ENCODE measurements around the gene USB1.
"Not testable (repeated sequence)": the region's sequence is repeated elsewhere in the genome, so short reads cannot be mapped to it uniquely, and the experiment has no call there.

The USB1 gene

GRCh38 chr16:57970970-57971369, 30.2 kb upstream of the USB1 start, which contains the start of gene CNGB1:
Gene CNGB1 (minus strand): TSS chr16:57971128. CDS start chr16:57967286, 3,842 bp downstream.
- no peak for DNase-seq

GRCh38 chr16:57971848-57972247, 29.4 kb upstream of the USB1 start:
- DNase-seq = no peak

- no peak for DNase-seq
Observed at GRCh38 chr16:57972306-57972705, 28.9 kb upstream of the USB1 start.

- DNase-seq = no peak
Observed at GRCh38 chr16:57976331-57976796, 24.8 kb upstream of the USB1 start.

GRCh38 chr16:57977418-57978069, 23.7 kb upstream of the USB1 start:
- DNase-seq = no peak

GRCh38 chr16:57978070-57978465, 23.1 kb upstream of the USB1 start:
- not testable (repeated sequence) for DNase-seq

GRCh38 chr16:57979006-57979585, 22.1 kb upstream of the USB1 start:
- DNase-seq = no peak

- DNase-seq = no peak
Observed at GRCh38 chr16:57981636-57982035, 19.6 kb upstream of the USB1 start.

GRCh38 chr16:57982385-57982784, 18.8 kb upstream of the USB1 start:
- no peak for DNase-seq

- peak; percentile 92 for DNase-seq
Observed at GRCh38 chr16:57984443-57985203, 16.6 kb upstream of the USB1 start.

GRCh38 chr16:57985204-57986181, 15.7 kb upstream of the USB1 start:
- peak; percentile 28 for DNase-seq

- DNase-seq = no peak
Observed at GRCh38 chr16:57986196-57986595, 15.0 kb upstream of the USB1 start.

GRCh38 chr16:57987441-57988177, 13.6 kb upstream of the USB1 start:
- no peak for DNase-seq

- no peak for DNase-seq
Observed at GRCh38 chr16:57988929-57989328, 12.3 kb upstream of the USB1 start.

GRCh38 chr16:57991551-57992059, 9.6 kb upstream of the USB1 start:
- DNase-seq = no peak

- no peak for DNase-seq
Observed at GRCh38 chr16:57992084-57992483, 9.1 kb upstream of the USB1 start.

- DNase-seq = no peak
Observed at GRCh38 chr16:57993438-57993837, 7.8 kb upstream of the USB1 start.

- peak; percentile 13 for DNase-seq
Observed at GRCh38 chr16:57993897-57994296, 7.3 kb upstream of the USB1 start.

- DNase-seq = no peak
Observed at GRCh38 chr16:57994361-57994760, 6.8 kb upstream of the USB1 start.

- DNase-seq = peak; percentile 43
Observed at GRCh38 chr16:57994778-57995177, 6.4 kb upstream of the USB1 start.

GRCh38 chr16:57995721-57996405, 5.3 kb upstream of the USB1 start:
- no peak for DNase-seq
